Stimulated activated naive CD8-positive, alpha-beta T cell treated with anti-CD3 and anti-CD28 coated beads, Interleukin-15, amount 100 ng/mL, for 72 hours (primary cell): ENCODE results near the gene AKNA.

ENCODE experiments used
- ATAC-seq: fragments of 150-1000 bp; cut with Tn5 transposase; 2 replicates; pipeline ENCODE4 v1.10.0; 2021; ENCODE audit warnings: mild to moderate bottlenecking, moderate library complexity
- DNase-seq, 2 donors: peaks; one replicate each; pipeline ENCODE4 v3.0.0; 2021 to 2022
- H3K27ac Mint-ChIP-seq, 2 donors: one replicate each; pipeline ENCODE4 v1.8.0; 2022; ENCODE audit warnings: mild to moderate bottlenecking in 2 of 2, mixed read lengths in 2 of 2, moderate library complexity in 2 of 2
- H3K27me3 Mint-ChIP-seq: one replicate; pipeline ENCODE4 v1.8.0; 2022; ENCODE audit warnings: mixed read lengths
- H3K4me1 Mint-ChIP-seq: one replicate; pipeline ENCODE4 v1.8.0; 2022; ENCODE audit warnings: mild to moderate bottlenecking, mixed read lengths
- H3K4me3 Mint-ChIP-seq, 2 donors: one replicate each; pipeline ENCODE4 v1.8.0; 2022; ENCODE audit warnings: mild to moderate bottlenecking in 2 of 2, mixed read lengths in 2 of 2, moderate library complexity in 1 of 2
- H3K9me3 Mint-ChIP-seq, 2 donors: one replicate each; pipeline ENCODE4 v1.8.0; 2022; ENCODE audit warnings: mixed read lengths in 2 of 2

The AKNA gene

DNA sequence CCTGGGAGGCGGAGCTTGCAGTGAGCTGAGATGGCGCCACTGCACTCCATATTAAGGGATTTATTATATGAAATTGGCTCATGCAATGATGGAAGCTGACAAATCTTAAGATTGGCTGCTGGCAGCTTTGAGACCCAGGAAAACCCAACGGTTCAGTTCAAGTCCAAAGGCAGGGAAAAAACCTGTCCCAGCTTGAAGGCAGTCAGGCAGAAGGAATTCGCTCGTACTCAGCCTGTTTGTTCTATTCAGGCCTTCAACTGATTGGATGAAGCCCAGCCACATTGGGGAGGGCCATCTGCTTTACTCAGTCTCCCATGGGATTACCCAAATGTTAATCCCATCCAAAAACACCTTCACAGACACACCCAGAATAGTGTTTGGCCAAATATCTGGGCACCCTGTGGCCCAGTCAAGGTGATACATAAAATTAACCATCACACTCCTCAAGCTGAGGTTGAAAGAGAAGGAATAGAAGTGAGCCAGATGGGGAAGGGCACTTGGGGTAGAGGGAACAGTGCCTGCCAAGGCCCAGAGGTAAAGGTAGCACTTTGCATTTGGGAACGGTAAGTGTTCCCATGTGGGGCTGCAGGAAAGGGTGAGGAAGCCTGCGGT lies 73.4 kb downstream of the AKNA start:
- H3K4me3 Mint-ChIP-seq, result no peak overlapping the region
- no peaks in the 10 kb centered on the region for H3K9me3 Mint-ChIP-seq
- H3K4me1 Mint-ChIP-seq, result peaks cover 12% of the 10 kb centered on the region
- no peaks in the 10 kb centered on the region for H3K27me3 Mint-ChIP-seq
- DNase-seq (no peak), ATAC-seq (no peak)
- H3K27ac Mint-ChIP-seq, result peak overlapping the region; percentile 10 to 43

DNA sequence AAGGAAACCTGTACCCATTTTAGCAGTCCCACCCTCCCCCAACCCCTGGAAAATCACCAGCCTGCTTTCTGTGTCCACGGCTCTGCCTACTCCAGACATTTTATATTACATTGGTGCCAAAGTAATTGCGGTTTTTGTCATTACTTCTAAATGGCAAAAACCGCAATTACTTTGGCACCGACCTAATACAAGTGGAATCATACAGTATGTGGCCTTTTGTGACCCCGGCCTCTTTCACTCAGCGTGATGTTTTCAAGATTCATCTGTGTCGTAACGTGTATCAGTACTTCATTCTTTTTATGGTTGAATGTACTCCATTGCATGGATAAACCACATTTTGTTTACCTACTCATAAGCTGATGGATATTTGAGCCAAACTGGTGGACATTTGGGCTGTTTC lies 74.6 kb downstream of the AKNA start:
- Mint-ChIP-seq H3K4me1 (peaks cover 7% of the 10 kb centered on the region), H3K27ac (no peak overlapping the region), H3K27me3 (no peaks in the 10 kb centered on the region), H3K9me3 (no peaks in the 10 kb centered on the region), H3K4me3 (no peak overlapping the region)
- ATAC-seq (no peak), DNase-seq (no peak)

DNA sequence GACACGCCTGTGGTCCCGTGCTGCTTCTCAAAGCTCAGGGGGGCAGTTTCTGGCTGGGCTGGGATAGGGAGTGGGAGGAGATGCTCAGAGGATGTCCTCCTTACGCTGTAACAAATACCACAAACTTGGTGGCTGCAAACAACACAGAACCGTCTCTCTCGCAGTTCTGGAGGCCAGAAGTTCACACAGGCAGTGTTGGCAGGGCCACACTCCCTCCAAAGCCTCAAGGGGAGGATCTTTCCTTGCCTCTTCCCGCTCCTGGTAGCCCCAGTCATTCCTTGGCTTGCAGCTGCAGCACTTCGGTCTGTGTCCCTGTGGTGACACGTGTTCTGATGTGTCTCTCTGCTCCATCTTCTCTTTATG lies 75.3 kb downstream of the AKNA start:
- no peak overlapping the region for H3K4me3 Mint-ChIP-seq
- no peak overlapping the region for H3K27ac Mint-ChIP-seq
- no peaks in the 10 kb centered on the region for H3K9me3 Mint-ChIP-seq
- peak in 1 of 2 donors; percentile 5 for DNase-seq
- no peak for ATAC-seq
- H3K27me3 Mint-ChIP-seq, result no peaks in the 10 kb centered on the region
- peaks cover under 1% of the 10 kb centered on the region for H3K4me1 Mint-ChIP-seq

DNA sequence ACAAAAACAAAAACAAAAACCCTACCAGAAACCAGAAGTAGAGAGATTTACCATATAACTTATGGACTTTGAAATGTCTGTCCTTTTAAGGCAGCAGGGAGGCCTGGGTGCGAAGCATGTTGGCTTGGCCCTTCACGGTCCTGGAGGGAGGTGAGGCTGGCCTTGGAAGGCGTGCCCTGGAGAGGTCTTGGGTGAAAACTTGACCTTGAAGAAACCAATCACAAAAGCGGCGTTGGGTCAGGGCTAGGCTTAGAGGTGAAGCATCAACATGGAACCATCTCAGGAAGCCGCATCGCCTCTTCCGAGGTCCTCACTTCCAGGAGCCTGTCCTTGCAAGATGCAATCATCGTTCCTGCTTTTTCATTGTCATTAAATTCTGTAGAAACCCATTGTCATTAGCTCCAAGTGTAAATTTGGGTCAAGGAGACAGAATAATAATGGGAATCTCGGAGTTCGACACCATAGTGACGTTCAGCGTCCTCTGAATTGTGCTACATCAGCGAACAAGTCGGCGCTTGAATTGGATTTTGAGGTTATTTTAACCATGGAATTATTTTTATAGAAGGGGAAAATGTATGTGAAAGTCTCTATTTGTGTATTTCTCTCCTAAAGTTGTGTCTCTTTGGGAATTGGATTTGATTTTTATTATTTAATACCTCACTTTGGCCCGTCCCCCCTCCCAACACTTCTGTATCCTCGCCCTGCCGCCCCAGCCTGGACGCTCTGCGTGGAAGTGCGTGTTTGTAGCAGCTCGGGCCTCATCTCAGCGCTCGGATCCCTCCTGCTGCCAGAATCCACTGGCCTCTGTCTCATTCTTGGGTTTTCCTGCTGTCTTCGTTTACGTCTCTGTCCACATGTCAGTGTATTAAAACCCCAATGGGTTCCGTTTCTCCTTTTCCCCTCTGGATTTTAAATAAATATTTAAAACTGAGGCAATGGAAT lies 75.9 kb downstream of the AKNA start:
- Mint-ChIP-seq H3K4me3 (no peak overlapping the region), H3K4me1 (no peaks in the 10 kb centered on the region), H3K27me3 (no peaks in the 10 kb centered on the region), H3K9me3 (no peaks in the 10 kb centered on the region), H3K27ac (no peak overlapping the region)
- DNase-seq, result peak in 1 of 2 donors; percentile 4
- no peak for ATAC-seq

DNA sequence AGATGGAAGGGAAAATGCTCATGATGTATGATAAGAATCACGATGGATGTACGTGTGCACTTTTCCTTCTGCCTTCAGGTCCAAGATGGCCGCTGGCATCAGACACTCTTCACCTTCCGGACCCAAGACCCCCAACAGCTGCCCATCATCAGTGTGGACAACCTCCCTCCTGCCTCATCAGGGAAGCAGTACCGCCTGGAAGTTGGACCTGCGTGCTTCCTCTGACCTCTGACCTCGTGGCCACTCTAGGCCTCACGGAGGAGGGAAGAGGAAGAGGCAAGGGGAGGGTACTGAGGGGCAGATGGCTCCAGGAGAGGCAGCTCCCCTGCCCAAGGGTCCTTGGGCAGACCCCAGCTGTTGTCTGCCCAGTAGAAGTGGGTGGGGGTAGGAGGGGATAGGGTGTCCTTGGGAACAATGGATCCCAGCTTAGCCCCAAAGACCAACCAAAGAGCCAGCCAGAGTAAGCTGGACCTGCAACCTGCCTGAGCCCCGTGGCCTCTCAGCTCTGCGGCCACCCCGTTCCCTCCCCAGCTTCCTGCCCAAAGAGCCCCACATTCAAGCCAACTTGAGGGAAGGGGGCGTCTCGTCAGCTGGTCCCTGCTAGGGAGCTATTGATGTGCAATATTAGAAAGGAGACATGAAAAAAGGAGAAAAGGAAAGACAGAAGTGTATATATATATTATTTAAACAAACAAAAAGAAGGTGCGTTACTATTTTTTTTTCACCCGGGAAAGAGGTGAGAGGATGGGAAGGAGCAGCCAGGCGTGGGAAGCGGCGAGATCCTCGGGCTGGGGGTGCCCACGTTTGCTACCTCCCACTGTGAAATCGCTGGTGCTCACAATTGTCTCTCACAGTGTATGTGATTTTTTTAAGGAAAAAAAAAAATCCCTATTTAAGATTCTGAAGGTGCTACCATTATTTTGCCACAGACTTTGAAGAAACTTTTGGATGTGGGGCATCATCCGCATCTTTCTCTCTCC lies 77.0 kb downstream of the AKNA start:
- ATAC-seq (no peak), DNase-seq (peak in 1 of 2 donors; percentile 2)
- no peak overlapping the region for H3K4me3 Mint-ChIP-seq
- H3K4me1 Mint-ChIP-seq, result peaks cover 6% of the 10 kb centered on the region
- H3K27ac Mint-ChIP-seq, result no peak overlapping the region
- H3K9me3 Mint-ChIP-seq, result no peaks in the 10 kb centered on the region
- no peaks in the 10 kb centered on the region for H3K27me3 Mint-ChIP-seq

DNA sequence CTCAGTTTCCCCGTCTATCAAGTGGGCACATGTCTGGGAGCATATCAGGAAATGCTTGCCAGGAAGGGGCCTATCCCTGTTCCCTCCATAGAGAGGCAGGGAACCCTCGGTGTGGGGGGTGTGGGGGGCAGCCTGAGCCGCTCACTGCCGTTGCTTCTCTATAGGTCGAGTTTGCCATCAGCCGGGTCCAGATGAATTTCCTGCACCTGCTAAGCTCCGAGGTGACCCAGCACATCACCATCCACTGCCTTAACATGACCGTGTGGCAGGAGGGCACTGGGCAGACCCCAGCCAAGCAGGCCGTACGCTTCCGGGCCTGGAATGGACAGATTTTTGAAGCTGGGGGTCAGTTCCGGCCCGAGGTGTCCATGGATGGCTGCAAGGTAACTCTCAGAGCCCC lies 78.7 kb downstream of the AKNA start:
- no peaks in the 10 kb centered on the region for H3K27me3 Mint-ChIP-seq
- peaks cover 12% of the 10 kb centered on the region for H3K4me1 Mint-ChIP-seq
- H3K4me3 Mint-ChIP-seq, result no peak overlapping the region
- no peak for ATAC-seq
- H3K9me3 Mint-ChIP-seq, result no peaks in the 10 kb centered on the region
- no peak for DNase-seq
- peak overlapping the region in 1 of 2 donors; percentile 40 for H3K27ac Mint-ChIP-seq

DNA sequence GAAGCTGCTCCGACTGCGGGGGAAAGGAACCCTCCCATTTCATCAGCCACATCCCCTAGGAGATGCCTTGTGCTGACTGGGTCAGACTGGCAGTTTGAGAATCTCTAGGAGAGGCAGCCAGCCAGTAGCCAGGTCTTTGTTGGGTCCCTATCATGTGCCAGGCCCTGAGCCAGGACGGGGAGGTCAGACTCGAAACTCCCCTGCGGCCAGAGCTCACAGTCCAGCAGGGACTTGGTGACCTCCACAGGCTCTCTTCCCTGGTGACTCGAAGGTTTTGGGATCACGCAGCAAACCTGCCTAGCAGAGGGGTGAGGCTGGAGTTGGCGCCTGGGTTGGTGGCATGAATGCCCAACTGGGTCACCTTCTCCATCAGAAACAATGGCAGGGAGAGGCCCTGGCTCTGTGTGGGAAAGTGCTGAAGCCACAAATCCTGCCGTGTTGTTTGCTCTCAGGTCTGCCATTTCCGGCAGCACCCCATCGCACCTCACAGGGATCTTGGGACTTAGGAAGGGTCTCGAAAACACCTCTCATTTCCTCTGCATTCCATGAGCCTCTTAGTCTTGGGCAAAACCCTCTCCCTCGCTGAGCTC lies 79.3 kb downstream of the AKNA start:
- no peak overlapping the region for H3K4me3 Mint-ChIP-seq
- DNase-seq, result peak in 1 of 2 donors; percentile 6
- no peak for ATAC-seq
- H3K9me3 Mint-ChIP-seq, result no peaks in the 10 kb centered on the region
- no peak overlapping the region for H3K27ac Mint-ChIP-seq
- H3K27me3 Mint-ChIP-seq, result no peaks in the 10 kb centered on the region
- H3K4me1 Mint-ChIP-seq, result peaks cover 12% of the 10 kb centered on the region

DNA sequence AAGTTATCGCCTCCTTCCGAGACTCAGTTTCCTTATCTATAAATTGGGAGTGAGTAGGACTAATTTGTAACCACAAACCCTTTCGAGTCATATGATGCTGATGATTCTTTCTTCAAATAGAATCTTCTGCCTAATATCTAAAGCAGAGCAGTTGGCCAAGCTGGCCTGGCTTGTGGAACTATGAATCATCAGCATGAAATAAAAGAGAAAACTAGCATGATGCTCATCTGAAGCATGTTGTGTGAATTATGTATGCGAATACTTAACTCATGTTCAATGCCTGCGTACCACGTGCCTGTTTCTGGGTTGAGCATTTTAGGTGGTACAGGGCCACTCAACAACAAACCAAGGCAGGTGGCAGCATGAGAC lies 79.9 kb downstream of the AKNA start:
- Mint-ChIP-seq H3K27me3 (no peaks in the 10 kb centered on the region), H3K4me1 (peaks cover 12% of the 10 kb centered on the region), H3K9me3 (no peaks in the 10 kb centered on the region), H3K4me3 (no peak overlapping the region), H3K27ac (no peak overlapping the region)
- DNase-seq, result no peak
- ATAC-seq, result no peak

DNA sequence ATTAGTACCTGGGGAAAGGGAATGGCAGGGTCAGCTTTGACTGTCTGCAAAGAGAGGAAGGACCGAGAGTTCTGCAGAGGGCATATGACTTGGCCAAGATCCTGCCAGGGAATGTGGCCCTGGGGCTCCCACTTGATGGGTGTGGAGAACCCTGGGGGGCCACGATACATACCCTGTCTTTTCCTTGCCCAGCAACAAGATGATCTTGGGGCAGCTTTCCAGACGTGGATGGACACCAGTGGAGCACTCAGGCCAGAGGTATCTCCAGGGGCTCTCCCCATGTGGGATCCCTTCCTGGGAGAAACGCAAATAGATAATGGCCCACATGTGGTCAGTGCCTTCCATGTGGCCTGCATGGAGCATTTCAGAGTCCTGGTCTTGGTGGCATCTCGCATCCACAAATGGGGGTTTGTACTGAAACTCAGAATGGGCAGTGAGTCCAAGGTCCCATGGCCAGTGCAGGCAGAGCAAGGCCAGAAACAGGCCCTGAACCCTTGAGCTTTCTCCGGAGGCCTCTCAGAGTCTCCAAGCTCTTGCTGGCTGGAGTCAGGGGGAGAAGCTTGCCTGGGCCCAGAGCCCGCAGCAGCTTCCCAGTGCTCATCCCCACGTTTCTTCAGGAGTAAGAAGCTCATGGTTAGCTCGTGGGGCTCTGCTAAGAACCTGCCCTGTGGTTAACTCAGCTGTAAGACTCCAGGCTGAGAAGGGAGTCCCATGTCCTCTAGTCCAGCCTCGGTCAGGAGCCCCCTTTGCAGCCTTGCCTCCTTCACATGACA lies 83.2 kb downstream of the AKNA start:
- Mint-ChIP-seq H3K27me3 (no peaks in the 10 kb centered on the region), H3K4me1 (peaks cover 12% of the 10 kb centered on the region), H3K9me3 (no peaks in the 10 kb centered on the region), H3K4me3 (no peak overlapping the region), H3K27ac (no peak overlapping the region)
- ATAC-seq (no peak), DNase-seq (peak in 1 of 2 donors; percentile 4)

DNA sequence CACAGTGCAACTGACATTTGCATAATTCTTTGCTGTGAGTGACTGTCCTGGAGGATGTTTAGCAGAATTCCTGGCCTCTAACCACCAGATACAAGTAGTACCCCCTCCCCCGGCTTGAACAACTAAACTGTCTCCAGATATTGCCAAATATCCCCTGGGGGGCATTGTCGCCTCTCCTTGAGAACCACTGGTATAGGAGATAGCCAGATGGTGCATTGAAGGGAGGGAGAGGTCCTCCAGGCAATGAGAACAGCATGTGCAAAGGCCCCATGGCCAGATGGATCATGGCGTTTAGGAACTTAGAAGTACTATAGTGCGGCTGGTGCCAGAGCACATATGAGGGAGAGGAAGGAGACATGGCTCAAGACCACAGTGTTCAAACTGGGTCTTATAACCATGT lies 83.8 kb downstream of the AKNA start:
- ATAC-seq, result no peak
- peak in 1 of 2 donors; percentile 2 for DNase-seq
- Mint-ChIP-seq H3K4me3 (no peak overlapping the region), H3K9me3 (no peaks in the 10 kb centered on the region), H3K4me1 (peaks cover 12% of the 10 kb centered on the region), H3K27ac (no peak overlapping the region), H3K27me3 (no peaks in the 10 kb centered on the region)

DNA sequence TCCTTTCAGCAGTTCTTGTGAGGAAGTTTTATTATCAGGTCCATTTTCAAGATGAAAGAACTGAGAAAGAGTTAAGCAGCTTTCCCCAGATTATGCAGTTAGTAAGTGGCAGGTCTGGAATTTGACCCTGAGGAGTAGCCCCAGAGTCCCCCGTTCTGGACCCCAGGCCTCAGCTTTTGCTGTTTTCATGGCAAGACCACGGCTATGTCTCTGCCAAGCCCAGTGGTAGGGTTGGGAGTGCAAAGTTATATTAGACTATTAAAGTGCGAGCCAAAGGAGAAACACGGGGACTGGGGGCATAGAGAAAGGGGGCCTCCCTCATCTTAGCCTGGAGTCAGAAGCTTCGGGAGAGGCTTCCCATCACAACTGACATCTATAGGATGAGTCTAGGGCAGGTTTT lies 84.2 kb downstream of the AKNA start:
- no peak for ATAC-seq

DNA sequence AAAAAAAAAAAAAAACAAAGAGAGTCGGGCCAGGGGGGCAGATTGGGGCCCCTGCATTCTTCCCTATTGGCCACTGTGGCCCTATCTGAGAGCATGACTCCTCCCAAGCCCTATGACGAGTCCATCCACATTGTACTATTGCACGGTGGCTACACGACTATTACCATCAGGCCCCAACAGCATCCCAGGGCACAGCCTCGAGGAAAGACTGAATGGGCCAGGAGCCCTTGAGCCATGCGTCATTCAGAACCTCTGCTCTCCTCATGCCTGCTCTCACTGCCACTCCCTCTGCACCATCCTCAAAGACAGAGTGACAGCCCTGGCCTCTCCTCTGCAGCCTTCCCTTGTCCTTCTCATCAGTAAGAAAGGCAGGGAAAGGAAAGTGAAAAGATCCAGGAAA lies 85.1 kb downstream of the AKNA start:
- DNase-seq (peak in 1 of 2 donors; percentile 3), ATAC-seq (no peak)
- Mint-ChIP-seq H3K9me3 (no peaks in the 10 kb centered on the region), H3K4me1 (peaks cover 12% of the 10 kb centered on the region), H3K27ac (peak overlapping the region in 1 of 2 donors; percentile 19), H3K27me3 (no peaks in the 10 kb centered on the region), H3K4me3 (no peak overlapping the region)

More for the DNA sequence above, 84.2 kb downstream of the AKNA start:
- Mint-ChIP-seq H3K4me3 (no peak overlapping the region), H3K4me1 (peaks cover 12% of the 10 kb centered on the region), H3K27ac (no peak overlapping the region), H3K27me3 (no peaks in the 10 kb centered on the region), H3K9me3 (no peaks in the 10 kb centered on the region)
- no peak for DNase-seq

DNA sequence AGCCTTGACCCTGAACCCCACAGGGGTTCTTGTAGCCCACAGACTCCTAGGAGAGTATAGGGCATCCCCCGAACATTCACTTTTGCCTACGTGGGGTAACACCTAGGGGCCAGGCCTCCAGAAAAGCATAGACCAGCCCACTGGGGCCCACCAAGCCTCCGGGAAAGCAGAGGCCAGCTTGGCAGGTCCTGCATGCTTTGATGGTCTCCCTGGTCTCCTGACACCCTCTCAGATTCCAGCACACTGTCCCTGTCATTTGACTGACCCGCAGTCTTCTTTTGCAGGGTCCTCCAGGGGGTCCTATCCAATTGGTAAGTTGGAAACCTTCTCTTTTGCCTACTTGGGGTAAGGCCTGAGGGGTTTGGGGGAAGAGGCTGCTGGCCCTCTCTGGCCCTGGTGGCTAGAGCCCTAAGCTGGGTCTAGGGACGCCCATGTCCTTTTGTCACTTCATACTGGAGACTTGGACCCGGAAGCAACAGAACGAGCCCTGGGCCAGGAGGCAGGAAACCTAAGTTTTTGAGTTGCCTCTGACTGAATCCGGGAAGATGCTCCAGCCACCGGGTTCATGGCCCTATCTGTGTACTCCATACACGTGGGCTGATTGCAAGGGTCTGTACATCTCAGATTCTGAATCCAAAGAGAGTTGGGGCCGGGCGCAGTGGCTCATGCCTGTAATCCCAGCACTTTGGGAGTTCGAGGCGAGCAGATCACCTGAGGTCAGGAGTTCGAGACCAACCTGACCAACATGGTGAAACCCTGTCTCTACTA lies 85.8 kb downstream of the AKNA start:
- DNase-seq (peak in 1 of 2 donors; percentile 6), ATAC-seq (no peak)
- Mint-ChIP-seq H3K27me3 (no peaks in the 10 kb centered on the region), H3K4me1 (peaks cover 12% of the 10 kb centered on the region), H3K9me3 (no peaks in the 10 kb centered on the region), H3K27ac (no peak overlapping the region), H3K4me3 (no peak overlapping the region)
